HCT116 (cell line): ENCODE data around the gene UBE2F.

ENCODE experiments used
- CTCF ChIP-seq, 3 experiments: fragments of 200-600 bp in 1 of 3; sonication (generic) in 1 of 3; IDR thresholded peaks in 2 of 3; conservative IDR thresholded peaks in 1 of 3; 2 replicates each; pipeline ENCODE4 v1.5.1; 2012 to 2017; ENCODE audit warnings: low read depth in 2 of 3, low read length in 2 of 3, antibody characterized with exemption in 1 of 3, borderline replicate concordance in 1 of 3, control low read depth in 1 of 3, mild to moderate bottlenecking in 1 of 3, mixed read lengths in 1 of 3, mixed run types in 1 of 3, moderate library complexity in 1 of 3; ENCODE audit not compliant: insufficient read depth in 1 of 3
- EZH2 ChIP-seq: fragments of 200-600 bp; sonication (generic); IDR thresholded peaks from 2 replicates; pipeline ENCODE4 v1.6.1; 2017; ENCODE audit warnings: antibody characterized with exemption, mixed run types
- REST ChIP-seq: IDR thresholded peaks from 2 replicates; pipeline ENCODE4 v1.6.1; 2012; ENCODE audit warnings: low read depth
- SP1 ChIP-seq: IDR thresholded peaks from 2 replicates; pipeline ENCODE4 v1.6.1; 2012; ENCODE audit warnings: low read depth
- ZFX ChIP-seq: fragments of 450-650 bp; IDR thresholded peaks from 2 replicates; pipeline ENCODE4 v1.6.1; 2017

DNA sequence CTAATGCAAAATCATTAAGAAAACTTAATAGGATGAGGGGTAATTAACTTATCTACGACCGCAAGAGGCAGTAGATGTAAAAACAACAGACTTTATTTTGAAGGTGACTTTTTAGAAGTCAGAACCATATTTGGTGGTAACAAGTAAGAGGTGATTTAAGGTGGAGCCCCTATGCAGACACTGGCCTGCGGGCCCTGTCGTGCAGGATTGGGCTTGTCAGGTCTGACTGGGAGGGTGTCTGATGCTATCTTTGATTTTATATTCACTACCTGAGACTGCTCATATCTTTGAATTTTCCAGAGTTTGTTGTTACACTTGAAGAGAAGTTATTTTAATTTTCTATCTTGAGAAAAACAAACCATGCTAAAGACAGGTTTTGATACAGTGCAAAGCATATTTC, 64.9 kb downstream of the UBE2F start:
- TF ChIP-seq CTCF (IDR thresholded peaks at IDR 0.05 in 2 of 3, conservative IDR thresholded peaks at IDR 0.05 in 1 of 3; ENCODE audit: borderline replicate concordance in 1 of 3, insufficient read depth in 1 of 3, low read depth in 2 of 3, low read length in 2 of 3): no peak
- no peak for TF ChIP-seq SP1
- no peak for TF ChIP-seq ZFX
- TF ChIP-seq REST: no peak
- no peak for TF ChIP-seq EZH2
